Endodermal cell (in vitro differentiated cells): ENCODE results near the gene SEC22A. TPM values are rescaled to one million over a fixed set of nuclear protein-coding genes. Genes with fewer than 3 reads are reported as not detected.

ENCODE experiments used
- DNase-seq: peaks from one replicate; pipeline ENCODE4 v3.0.0-alpha.2; 2017
- H3K27ac ChIP-seq: 2 replicates; pipeline ENCODE4 v1.5.1; 2013; ENCODE audit warnings: mild to moderate bottlenecking, low read depth, low read length, moderate library complexity
- H3K27me3 ChIP-seq: 2 replicates; pipeline ENCODE4 v1.6.1; 2013; ENCODE audit warnings: mild to moderate bottlenecking, low read length, moderate library complexity; ENCODE audit not compliant: insufficient read depth, control insufficient read depth, poor library complexity, severe bottlenecking
- H3K36me3 ChIP-seq: 2 replicates; pipeline ENCODE4 v1.7.0; 2013; ENCODE audit warnings: mild to moderate bottlenecking, low read length, moderate library complexity; ENCODE audit not compliant: control insufficient read depth, insufficient read depth
- H3K4me1 ChIP-seq: one replicate; pipeline ENCODE4 v1.7.0; 2013; ENCODE audit warnings: low read length; ENCODE audit not compliant: control insufficient read depth, insufficient read depth
- H3K4me3 ChIP-seq: 2 replicates; pipeline ENCODE4 v1.5.1; 2013; ENCODE audit warnings: mild to moderate bottlenecking, low read length, moderate library complexity
- H3K9ac ChIP-seq: 2 replicates; pipeline ENCODE4 v1.6.1; 2013; ENCODE audit warnings: mild to moderate bottlenecking, low read length, moderate library complexity; ENCODE audit not compliant: poor library complexity, severe bottlenecking; ENCODE audit errors: extremely low read depth
- H3K9me3 ChIP-seq: 2 replicates; pipeline ENCODE4 v1.6.1; 2013; ENCODE audit warnings: mild to moderate bottlenecking, low read length, moderate library complexity; ENCODE audit not compliant: control insufficient read depth
- H3K27ac Mint-ChIP-seq: 2 replicates; pipeline ENCODE4 v1.8.0; 2020; ENCODE audit warnings: mixed read lengths
- H3K27me3 Mint-ChIP-seq: 2 replicates; pipeline ENCODE4 v1.8.0; 2021; ENCODE audit warnings: mild to moderate bottlenecking, mixed read lengths; ENCODE audit not compliant: insufficient read depth
- H3K36me3 Mint-ChIP-seq: 2 replicates; pipeline ENCODE4 v1.8.0; 2020; ENCODE audit warnings: low read depth, mixed read lengths
- H3K4me1 Mint-ChIP-seq: 2 replicates; pipeline ENCODE4 v1.8.0; 2020; ENCODE audit warnings: mixed read lengths
- H3K4me3 Mint-ChIP-seq: 2 replicates; pipeline ENCODE4 v1.8.0; 2020; ENCODE audit warnings: mild to moderate bottlenecking, moderate library complexity, mixed read lengths
- H3K9me3 Mint-ChIP-seq: 2 replicates; pipeline ENCODE4 v1.8.0; 2020; ENCODE audit warnings: mild to moderate bottlenecking, mixed read lengths
- WGBS, 2 experiments: methylation state at CpG; one replicate each; pipeline versions ENCODE4 v1.1.5 to v1.1.7; 2013; ENCODE audit warnings: missing lambda C conversion rate in 2 of 2, mixed read lengths in 1 of 2; ENCODE audit not compliant: insufficient coverage in 1 of 2, insufficient read length in 1 of 2; 5-methylcytosine and 5-hydroxymethylcytosine counted together
- total RNA-seq, 2 donors: library from RNA; stranded (reverse); fragmentation: NEBNext Ultra II Directional in 1 of 2; extraction: Animal tissue kit (Norgen Biotek cat#: 25700) in 1 of 2; gene quantifications; 2 replicates in 1 of 2; 3 replicates in 1 of 2; pipeline ENCODE4 v1.2.1, GENCODE V29; 2021
- TF ChIP-seq, protein P1 (sequence below): fragments of 200-600 bp; sonication (generic); conservative IDR thresholded peaks from 2 replicates; pipeline ENCODE4 v1.5.0; 2021; ENCODE audit warnings: antibody characterized with exemption, mild to moderate bottlenecking

The SEC22A gene
- total RNA-seq, 2 donors from 2014 or later, result 19.5 to 21.8 TPM

DNA sequence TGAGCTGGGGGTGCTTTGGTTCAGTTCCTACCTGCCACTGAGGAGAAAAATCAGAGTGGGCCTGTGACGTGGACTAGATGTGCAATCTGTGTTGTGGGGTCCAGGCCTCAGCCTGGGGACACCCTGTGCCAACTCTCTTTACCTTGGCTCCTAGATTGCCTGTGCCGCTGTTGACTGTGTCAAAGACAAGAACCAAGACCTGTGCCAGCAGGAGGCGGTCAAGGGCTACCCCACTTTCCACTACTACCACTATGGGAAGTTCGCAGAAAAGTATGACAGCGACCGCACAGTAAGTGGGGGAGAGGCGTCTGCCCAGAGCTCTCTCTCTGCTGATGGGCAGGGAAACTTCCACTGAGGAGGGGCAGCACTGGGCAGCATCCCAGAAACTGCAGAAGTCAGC lies 40.6 kb upstream of the SEC22A start:
- Histone ChIP-seq H3K27me3 (no peaks in the 10 kb centered on the region), H3K36me3 (peaks cover 85% of the 10 kb centered on the region), H3K4me1 (no peaks in the 10 kb centered on the region), H3K27ac (no peak overlapping the region), H3K9ac (no peak overlapping the region), H3K4me3 (no peak overlapping the region), H3K9me3 (peaks cover 23% of the 10 kb centered on the region)
- DNase-seq, result peak; percentile 85
- TF ChIP-seq, protein P1, sequence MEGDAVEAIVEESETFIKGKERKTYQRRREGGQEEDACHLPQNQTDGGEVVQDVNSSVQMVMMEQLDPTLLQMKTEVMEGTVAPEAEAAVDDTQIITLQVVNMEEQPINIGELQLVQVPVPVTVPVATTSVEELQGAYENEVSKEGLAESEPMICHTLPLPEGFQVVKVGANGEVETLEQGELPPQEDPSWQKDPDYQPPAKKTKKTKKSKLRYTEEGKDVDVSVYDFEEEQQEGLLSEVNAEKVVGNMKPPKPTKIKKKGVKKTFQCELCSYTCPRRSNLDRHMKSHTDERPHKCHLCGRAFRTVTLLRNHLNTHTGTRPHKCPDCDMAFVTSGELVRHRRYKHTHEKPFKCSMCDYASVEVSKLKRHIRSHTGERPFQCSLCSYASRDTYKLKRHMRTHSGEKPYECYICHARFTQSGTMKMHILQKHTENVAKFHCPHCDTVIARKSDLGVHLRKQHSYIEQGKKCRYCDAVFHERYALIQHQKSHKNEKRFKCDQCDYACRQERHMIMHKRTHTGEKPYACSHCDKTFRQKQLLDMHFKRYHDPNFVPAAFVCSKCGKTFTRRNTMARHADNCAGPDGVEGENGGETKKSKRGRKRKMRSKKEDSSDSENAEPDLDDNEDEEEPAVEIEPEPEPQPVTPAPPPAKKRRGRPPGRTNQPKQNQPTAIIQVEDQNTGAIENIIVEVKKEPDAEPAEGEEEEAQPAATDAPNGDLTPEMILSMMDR, result peak; percentile 76
- peaks cover 68% of the 10 kb centered on the region for H3K36me3 Mint-ChIP-seq
- H3K4me3 Mint-ChIP-seq, result no peak overlapping the region
- H3K9me3 Mint-ChIP-seq, result peaks cover 11% of the 10 kb centered on the region
- no peak overlapping the region for H3K27ac Mint-ChIP-seq
- no peaks in the 10 kb centered on the region for H3K4me1 Mint-ChIP-seq
- no peaks in the 10 kb centered on the region for H3K27me3 Mint-ChIP-seq
- 92 to 98% methylated on average over 4 to 7 of the region's 7 CpGs for WGBS, 2 experiments

DNA sequence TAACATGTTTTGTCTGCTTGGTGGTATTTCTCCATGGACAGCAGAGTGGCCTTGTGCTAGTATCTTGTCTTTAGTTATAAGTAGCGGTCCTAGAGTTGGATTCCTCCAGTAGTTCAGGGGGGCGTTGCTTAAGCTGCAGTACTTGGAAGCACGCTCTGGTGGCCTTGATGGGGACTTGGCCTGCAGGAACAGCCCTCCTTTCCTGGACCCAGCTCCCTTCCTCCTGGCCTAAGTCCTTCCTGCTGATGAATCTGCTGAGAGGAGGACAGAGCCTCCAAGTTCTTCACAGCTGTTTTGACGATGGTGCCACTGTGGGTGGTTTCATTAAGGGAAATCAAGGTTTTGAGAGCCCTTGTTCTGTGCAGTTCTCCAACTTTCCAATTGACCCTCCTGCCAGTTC lies 38.6 kb upstream of the SEC22A start:
- H3K27ac Mint-ChIP-seq, result peak overlapping the region; percentile 61
- H3K4me1 ChIP-seq, result no peaks in the 10 kb centered on the region
- WGBS, 2 experiments, result 95 to 99% methylated on average over 3 to 4 of the region's 4 CpGs
- no peaks in the 10 kb centered on the region for H3K27me3 Mint-ChIP-seq
- no peaks in the 10 kb centered on the region for H3K27me3 ChIP-seq
- peaks cover 81% of the 10 kb centered on the region for H3K36me3 Mint-ChIP-seq
- H3K9ac ChIP-seq, result no peak overlapping the region
- peaks cover 19% of the 10 kb centered on the region for H3K9me3 Mint-ChIP-seq
- no peak for DNase-seq
- H3K4me1 Mint-ChIP-seq, result no peaks in the 10 kb centered on the region
- H3K4me3 ChIP-seq, result no peak overlapping the region
- TF ChIP-seq, protein P1, result no peak
- H3K9me3 ChIP-seq, result peaks cover 39% of the 10 kb centered on the region
- peaks cover 84% of the 10 kb centered on the region for H3K36me3 ChIP-seq
- no peak overlapping the region for H3K4me3 Mint-ChIP-seq
- H3K27ac ChIP-seq, result no peak overlapping the region

DNA sequence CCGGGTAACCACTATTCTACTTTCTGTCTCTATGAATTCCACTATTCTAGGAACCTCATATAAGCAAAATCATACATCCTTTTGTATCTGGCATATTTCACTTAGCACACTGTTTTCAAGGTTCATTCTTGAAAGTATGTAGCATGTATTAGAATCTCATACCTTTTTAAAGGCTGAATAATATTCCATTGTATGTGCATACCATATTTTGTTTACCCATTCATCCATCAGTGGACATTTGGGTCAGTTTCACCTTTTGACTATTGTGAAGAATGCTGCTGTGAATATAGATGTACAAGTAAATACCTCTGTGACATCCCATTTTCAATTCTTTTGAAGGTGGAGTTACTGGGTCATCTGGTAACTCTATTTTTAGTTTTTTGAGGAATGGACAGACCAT lies 36.6 kb upstream of the SEC22A start:
- H3K27ac Mint-ChIP-seq, result no peak overlapping the region
- no peak overlapping the region for H3K4me3 Mint-ChIP-seq
- no peaks in the 10 kb centered on the region for H3K27me3 ChIP-seq
- H3K36me3 ChIP-seq, result peaks cover 82% of the 10 kb centered on the region
- no peak overlapping the region for H3K4me3 ChIP-seq
- 86 to 96% methylated on average over 1 of the region's 1 CpG for WGBS, 2 experiments
- no peak for DNase-seq
- no peak overlapping the region for H3K9ac ChIP-seq
- TF ChIP-seq, protein P1, result no peak
- peaks cover 19% of the 10 kb centered on the region for H3K9me3 Mint-ChIP-seq
- H3K36me3 Mint-ChIP-seq, result peaks cover 80% of the 10 kb centered on the region
- H3K4me1 Mint-ChIP-seq, result peaks cover 11% of the 10 kb centered on the region
- H3K27me3 Mint-ChIP-seq, result no peaks in the 10 kb centered on the region
- no peak overlapping the region for H3K27ac ChIP-seq
- peaks cover 9% of the 10 kb centered on the region for H3K4me1 ChIP-seq
- peaks cover 39% of the 10 kb centered on the region for H3K9me3 ChIP-seq
